Umbilical cord (tissue), 1 donor: ENCODE results near the gene SLC16A5. TPM values are rescaled to one million over a fixed set of nuclear protein-coding genes. Genes with fewer than 3 reads are reported as not detected.

Experiments
- total RNA-seq: library from RNA; depleted of rRNA; stranded (reverse); fragments of >200 nt; gene quantifications from one replicate; pipeline ENCODE4 v1.2.3, GENCODE V29; 2014; ENCODE audit warnings: low replicate concordance; ENCODE audit not compliant: insufficient read depth

Gene SLC16A5
- total RNA-seq, 1 donor from 2014 or later = 20.7 TPM

Other genes starting within 250 kb of the SLC16A5 start
- gene GRIN2C, start 228.1 kb upstream of the SLC16A5 start, total RNA-seq = 4.1 TPM
- gene FDXR, start 215.0 kb upstream of the SLC16A5 start, total RNA-seq = 1.7 TPM
- gene FADS6, start 194.3 kb upstream of the SLC16A5 start, total RNA-seq = not detected
- 2.9 TPM for gene USH1G, start 164.7 kb upstream of the SLC16A5 start, total RNA-seq
- 0.72 TPM for gene OTOP2, start 163.7 kb upstream of the SLC16A5 start, total RNA-seq
- not detected for gene OTOP3, start 152.1 kb upstream of the SLC16A5 start, total RNA-seq
- gene HID1, start 115.2 kb upstream of the SLC16A5 start, total RNA-seq = 8.9 TPM
- 3.1 TPM for gene CDR2L, start 100.3 kb upstream of the SLC16A5 start, total RNA-seq
- gene MRPL58, start 75.3 kb upstream of the SLC16A5 start, total RNA-seq = 24.6 TPM
- gene ATP5PD, start 41.0 kb upstream of the SLC16A5 start, total RNA-seq = 231 TPM
- 21.2 TPM for gene KCTD2, start 40.7 kb upstream of the SLC16A5 start, total RNA-seq
- 2.6 TPM for gene ARMC7, start 22.0 kb downstream of the SLC16A5 start, total RNA-seq
- 47.7 TPM for gene NT5C, start 43.8 kb downstream of the SLC16A5 start, total RNA-seq
- 16.6 TPM for gene JPT1, start 66.6 kb downstream of the SLC16A5 start, total RNA-seq
- 67.2 TPM for gene SUMO2, start 95.0 kb downstream of the SLC16A5 start, total RNA-seq
- gene NUP85, start 117.7 kb downstream of the SLC16A5 start, total RNA-seq = 33.5 TPM
- gene GGA3, start 173.7 kb downstream of the SLC16A5 start, total RNA-seq = 33.7 TPM
- gene MRPS7, start 173.9 kb downstream of the SLC16A5 start, total RNA-seq = 14.9 TPM
- gene MIF4GD, start 183.3 kb downstream of the SLC16A5 start, total RNA-seq = 2.9 TPM
- gene SLC25A19, start 201.5 kb downstream of the SLC16A5 start, total RNA-seq = 43.1 TPM